NCI-H146 treated with DMSO at 0.1 percent for 48 hours (cell line): ENCODE measurements around the gene ISL2.

Source experiments
- DNase-seq: peaks from one replicate; lab custom pipeline; 2025; ENCODE audit not compliant: unreplicated experiment; lab: John Stamatoyannopoulos, UW

ISL2 gene

GRCh38 chr15:76368122-76368621 lies 31.6 kb downstream of the ISL2 start:
- DNase-seq = no peak

- DNase-seq = no peak
Observed at GRCh38 chr15:76376029-76376428, 39.5 kb downstream of the ISL2 start.

GRCh38 chr15:76376816-76377215 lies 40.2 kb downstream of the ISL2 start:
- DNase-seq = no peak

GRCh38 chr15:76377217-76377616 lies 40.6 kb downstream of the ISL2 start:
- DNase-seq = no peak

GRCh38 chr15:76377751-76378150 lies 41.2 kb downstream of the ISL2 start:
- DNase-seq = no peak

GRCh38 chr15:76378691-76379090 lies 42.1 kb downstream of the ISL2 start:
- DNase-seq = no peak

DNA sequence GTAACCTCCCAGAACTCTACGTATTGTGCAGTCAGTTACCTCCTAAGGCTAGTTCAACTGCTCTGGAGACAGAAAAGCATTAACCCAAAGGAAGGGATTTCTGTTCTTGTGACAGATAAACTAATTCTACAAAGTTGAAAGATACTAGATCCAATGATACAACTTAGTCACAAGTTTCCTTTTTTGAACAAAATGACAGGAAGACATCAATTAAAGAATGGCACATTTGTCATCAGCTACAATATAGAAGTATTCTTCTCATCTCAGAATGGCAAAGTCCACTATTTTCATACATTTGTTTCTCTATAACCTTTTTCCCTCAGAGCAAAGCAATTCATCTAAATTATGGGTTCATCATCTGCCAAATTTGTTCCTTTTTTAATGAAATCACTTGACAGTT lies 43.7 kb downstream of the ISL2 start:
- DNase-seq = no peak

GRCh38 chr15:76381366-76381765 lies 44.8 kb downstream of the ISL2 start:
- DNase-seq = no peak

GRCh38 chr15:76382987-76383728 lies 46.6 kb downstream of the ISL2 start:
- no peak for DNase-seq

- DNase-seq = no peak
Observed at GRCh38 chr15:76384409-76384808, 47.8 kb downstream of the ISL2 start.

DNA sequence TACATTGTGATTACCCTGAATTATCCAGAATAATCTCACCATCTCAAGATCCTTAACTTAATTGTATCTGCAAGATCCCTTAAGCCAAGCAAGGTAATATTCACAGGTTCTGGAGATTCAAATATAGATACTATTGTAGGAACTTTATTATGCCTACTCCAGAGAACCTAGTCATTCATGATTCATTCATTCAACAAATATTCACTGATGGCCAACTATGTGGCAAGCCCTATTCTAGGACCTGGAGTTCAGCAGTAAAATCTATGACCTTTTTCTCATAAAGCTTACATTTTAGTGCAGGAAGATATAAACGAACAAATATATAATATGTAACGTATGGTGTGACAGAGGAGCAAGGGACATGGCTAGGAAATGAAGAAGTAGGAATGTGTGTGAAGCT lies 49.6 kb downstream of the ISL2 start:
- no peak for DNase-seq

DNA sequence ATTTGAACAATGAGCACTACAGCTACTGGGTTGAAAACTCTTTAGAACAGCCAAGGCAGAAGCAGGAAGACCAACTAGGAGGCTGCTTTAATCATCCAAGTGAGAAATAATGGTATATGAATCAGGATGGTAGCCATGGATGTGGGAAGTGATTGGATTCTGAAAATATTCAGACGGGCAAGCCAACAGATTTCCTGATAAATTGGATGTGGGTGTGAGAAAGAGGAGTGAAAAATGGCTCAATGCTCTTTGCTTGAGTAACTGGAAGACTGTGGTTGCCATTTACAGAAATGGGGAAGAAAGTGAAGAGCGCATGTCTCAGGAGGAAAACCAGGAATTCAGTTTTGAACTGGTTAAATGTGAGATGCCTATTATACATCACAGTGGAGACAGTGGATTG lies 50.4 kb downstream of the ISL2 start:
- DNase-seq = no peak

DNA sequence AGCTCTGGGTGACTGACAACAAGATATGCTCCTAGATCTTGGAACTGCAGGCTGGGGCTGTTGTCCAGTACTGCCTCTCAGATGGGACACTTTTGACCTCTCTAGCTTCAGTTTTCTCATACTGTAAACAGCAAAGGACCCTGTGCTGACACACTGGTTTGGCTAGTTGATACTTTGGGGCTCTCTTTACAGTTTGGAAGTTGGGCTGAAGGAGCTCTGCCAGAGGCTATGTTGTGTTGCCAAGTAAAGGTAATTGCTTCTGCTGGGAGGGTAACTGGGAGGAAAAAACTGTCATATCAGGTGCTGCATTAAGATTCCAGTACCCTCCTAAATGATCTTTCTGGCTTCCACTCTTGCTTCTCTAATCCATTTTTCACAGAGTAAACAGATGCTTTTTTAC lies 54.0 kb downstream of the ISL2 start:
- DNase-seq = no peak

DNA sequence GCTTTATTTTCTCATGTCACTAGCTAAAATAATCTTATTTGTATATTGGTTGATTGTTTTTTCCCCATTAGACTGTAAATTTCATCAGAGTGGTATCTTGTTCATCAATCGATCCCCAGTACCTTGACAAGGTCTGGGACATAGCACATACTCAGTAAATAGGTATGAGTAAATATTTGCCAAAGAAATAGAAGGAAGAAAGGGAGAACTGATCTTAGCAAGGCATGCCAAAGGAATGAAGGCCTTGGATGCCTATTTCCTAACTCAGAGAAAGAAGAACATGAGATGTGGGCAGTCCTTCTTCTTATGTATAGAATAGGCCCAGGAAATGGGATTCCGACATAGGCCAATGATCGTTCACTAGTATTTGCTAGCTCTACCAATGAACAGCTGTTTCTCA lies 54.7 kb downstream of the ISL2 start:
- DNase-seq = no peak

DNA sequence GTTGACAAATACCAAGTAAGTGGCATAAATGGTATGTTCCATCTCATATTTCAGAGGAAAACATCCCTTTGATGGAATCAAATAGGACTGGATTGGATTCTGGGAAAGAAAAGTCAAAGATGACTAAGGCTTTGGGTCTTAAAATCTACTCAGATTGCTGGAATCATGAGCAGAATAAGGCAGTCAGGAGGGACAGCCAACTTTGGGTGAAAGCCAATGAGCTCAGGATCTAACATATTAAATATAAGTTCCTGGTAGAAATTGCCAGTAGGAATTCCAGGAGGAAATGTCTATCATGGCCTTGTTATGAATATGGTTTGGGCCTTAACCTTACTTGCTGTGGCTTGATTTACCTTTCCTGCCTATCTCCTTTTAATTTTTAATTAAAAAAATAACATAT lies 55.3 kb downstream of the ISL2 start:
- no peak for DNase-seq
